Mesenteric fat pad (tissue), 1 donor: ENCODE measurements around the gene PARVA. TPM values are rescaled to one million over a fixed set of nuclear protein-coding genes. Genes with fewer than 3 reads are reported as not detected.

ENCODE experiments used
- DNase-seq: peaks from one replicate; pipeline ENCODE4 v3.0.0-alpha.2; 2020; ENCODE audit warnings: low spot score
- total RNA-seq: library from RNA; stranded (reverse); fragmentation: NEBNext Ultra II Directional; extraction: Animal tissue kit (Norgen Biotek cat#: 25700); gene quantifications from one replicate; pipeline ENCODE4 v1.2.1, GENCODE V29; 2021
- donor health status: DM: yes; HTN: yes; CAD: no.

Gene PARVA
- total RNA-seq, 1 donor from 2014 or later: 223 TPM

- no peak for DNase-seq
These were observed 147.5 kb downstream of the PARVA start for GRCh38 chr11:12524865-12525264.

- DNase-seq: no peak
These were observed 148.2 kb downstream of the PARVA start for GRCh38 chr11:12525466-12526055.

- no peak for DNase-seq
These were observed 149.4 kb downstream of the PARVA start for GRCh38 chr11:12526789-12527188.

GRCh38 chr11:12528487-12528886 is 151.1 kb downstream of the PARVA start:
- no peak for DNase-seq

GRCh38 chr11:12529041-12529440 is 151.7 kb downstream of the PARVA start:
- no peak for DNase-seq

GRCh38 chr11:12529793-12530192 is 152.4 kb downstream of the PARVA start:
- no peak for DNase-seq

GRCh38 chr11:12531020-12531419 is 153.6 kb downstream of the PARVA start:
- no peak for DNase-seq

- DNase-seq: no peak
These were observed 154.3 kb downstream of the PARVA start for GRCh38 chr11:12531681-12532080.

- no peak for DNase-seq
These were observed 155.2 kb downstream of the PARVA start for GRCh38 chr11:12532580-12532979.

GRCh38 chr11:12534549-12534948 is 157.2 kb downstream of the PARVA start:
- no peak for DNase-seq

- no peak for DNase-seq
These were observed 157.9 kb downstream of the PARVA start for GRCh38 chr11:12535321-12535720.

- no peak for DNase-seq
These were observed 159.2 kb downstream of the PARVA start for GRCh38 chr11:12536566-12536965.

- no peak for DNase-seq
These were observed 160.5 kb downstream of the PARVA start for GRCh38 chr11:12537778-12538401.

GRCh38 chr11:12538889-12539421 is 161.6 kb downstream of the PARVA start:
- DNase-seq: no peak

GRCh38 chr11:12539572-12539971 is 162.2 kb downstream of the PARVA start:
- no peak for DNase-seq

- no peak for DNase-seq
These were observed 162.8 kb downstream of the PARVA start for GRCh38 chr11:12540075-12540680.

- DNase-seq: no peak
These were observed 163.7 kb downstream of the PARVA start for GRCh38 chr11:12540913-12541582.

GRCh38 chr11:12541583-12542151 is 164.3 kb downstream of the PARVA start:
- no peak for DNase-seq

- no peak for DNase-seq
These were observed 165.0 kb downstream of the PARVA start for GRCh38 chr11:12542186-12542935.

GRCh38 chr11:12543596-12544415 is 166.4 kb downstream of the PARVA start:
- no peak for DNase-seq
